ENCODE measurements around the gene LRIG1.

GRCh38 chr3:66450390-66451022, 50.3 kb downstream of the LRIG1 start:
- TF ChIP-seq CTCF (IDR thresholded peaks at IDR 0.05) (no peak), POLR2A (IDR thresholded peaks at IDR 0.05) (no peak), POLR2AphosphoS5 (IDR thresholded peaks at IDR 0.05) (peak in 1 of 3 donors; percentile 26)

All from breast epithelium (tissue), 3 donors.